ENCODE measurements around the gene ACOT7. TPM values are rescaled to one million over a fixed set of nuclear protein-coding genes. Genes with fewer than 3 reads are reported as not detected.

ACOT7 gene
- total and polyA plus RNA-seq, 2 donors (not counting 1 experiment from before 2014, with no cell fraction given): 4.2 to 4.6 TPM

DNA sequence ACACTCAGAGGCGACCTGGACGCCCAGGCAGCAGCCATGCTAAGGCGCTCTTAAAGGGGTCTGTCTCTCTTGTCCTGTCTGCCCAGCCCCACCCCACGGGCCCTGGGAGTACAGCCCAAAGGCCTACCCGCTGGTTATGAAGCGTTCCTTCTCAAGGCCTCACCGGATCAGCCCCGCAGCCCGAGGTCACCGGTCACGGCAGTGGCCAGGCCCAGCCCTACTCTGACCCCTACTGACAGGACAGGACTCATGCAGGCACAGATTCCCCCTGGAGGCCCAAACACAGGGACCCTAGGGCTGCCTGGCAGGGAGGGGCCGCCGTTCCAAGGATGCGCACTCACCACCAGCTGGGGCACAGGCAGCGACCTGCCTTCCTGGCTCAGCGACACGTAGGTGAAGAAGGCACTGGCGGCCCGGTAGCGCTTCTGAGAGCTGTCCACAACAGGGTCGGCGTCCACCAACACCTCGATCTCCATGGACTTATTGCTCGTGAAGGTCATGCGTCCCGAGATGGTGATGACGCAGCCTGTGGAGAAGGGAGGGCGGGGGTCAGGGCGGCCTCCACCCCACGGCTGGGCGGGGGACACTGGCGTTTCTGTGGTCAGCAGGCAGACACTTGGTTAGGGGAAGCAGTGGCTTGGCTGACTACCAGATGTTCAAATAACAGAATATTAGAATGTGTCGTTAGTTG, 112.7 kb downstream of the ACOT7 start:
- ATAC-seq (ENCODE audit: low read depth) (no peak), DNase-seq (no peak)
- Histone ChIP-seq H3K36me3 (replicated peaks in 1 of 2; ENCODE audit: control extremely low read depth in 1 of 2, control insufficient read depth in 1 of 2, extremely low read depth in 1 of 2, insufficient read depth in 2 of 2, low read length in 1 of 2) (no peaks in the 10 kb centered on the region), H3K4me1 (ENCODE audit: control insufficient read depth in 2 of 2, insufficient read depth in 2 of 2, low read length in 2 of 2) (no peaks in the 10 kb centered on the region), H3K4me3 (ENCODE audit: control extremely low read depth in 1 of 5, extremely low read depth in 1 of 5, insufficient read depth in 1 of 5, low read depth in 2 of 5, low read length in 4 of 5) (no peak overlapping the region), H3K9ac (ENCODE audit: low read length) (no peak overlapping the region), H3K79me2 (ENCODE audit: control insufficient read depth, insufficient read depth, low read length) (no peaks in the 10 kb centered on the region), H2AFZ (ENCODE audit: insufficient read depth, low read depth, low read length, poor library complexity, severe bottlenecking) (no peak overlapping the region), H3K4me2 (replicated peaks; ENCODE audit: low read depth, low read length, poor library complexity, severe bottlenecking) (no peak overlapping the region), H3K27ac (ENCODE audit: low read length in 2 of 2) (no peak overlapping the region), H4K20me1 (ENCODE audit: control insufficient read depth, insufficient read depth, low read length, poor library complexity, severe bottlenecking) (no peaks in the 10 kb centered on the region), H3K9me3 (ENCODE audit: control extremely low read depth in 1 of 3, control insufficient read depth in 2 of 3, insufficient read depth in 1 of 3, low read length in 2 of 3) (no peaks in the 10 kb centered on the region), H3K27me3 (replicated peaks in 1 of 4; ENCODE audit: control extremely low read depth in 1 of 4, control insufficient read depth in 3 of 4, insufficient read depth in 4 of 4, low read length in 3 of 4) (no peaks in the 10 kb centered on the region)
- Mint-ChIP-seq H3K27ac (no peak overlapping the region), H3K27me3 (no peaks in the 10 kb centered on the region), H3K4me1 (no peaks in the 10 kb centered on the region), H3K9me3 (ENCODE audit: insufficient read depth) (no peaks in the 10 kb centered on the region), H3K4me3 (no peak overlapping the region)
- POLR2A ChIA-PET: no interaction called here
- CTCF ChIA-PET: no interaction called here
- 90% methylated on average over 32 of the region's 33 CpGs for WGBS (ENCODE audit: insufficient coverage)
- intact Hi-C loops (cut with micrococcal nuclease): no loop called here
- no peak for TF ChIP-seq EZH2 (IDR thresholded peaks at IDR 0.05; ENCODE audit: borderline replicate concordance, insufficient read depth, low read depth, low read length, poor library complexity, severe bottlenecking)
- no peak for TF ChIP-seq CTCF (IDR thresholded peaks at IDR 0.05)

DNA sequence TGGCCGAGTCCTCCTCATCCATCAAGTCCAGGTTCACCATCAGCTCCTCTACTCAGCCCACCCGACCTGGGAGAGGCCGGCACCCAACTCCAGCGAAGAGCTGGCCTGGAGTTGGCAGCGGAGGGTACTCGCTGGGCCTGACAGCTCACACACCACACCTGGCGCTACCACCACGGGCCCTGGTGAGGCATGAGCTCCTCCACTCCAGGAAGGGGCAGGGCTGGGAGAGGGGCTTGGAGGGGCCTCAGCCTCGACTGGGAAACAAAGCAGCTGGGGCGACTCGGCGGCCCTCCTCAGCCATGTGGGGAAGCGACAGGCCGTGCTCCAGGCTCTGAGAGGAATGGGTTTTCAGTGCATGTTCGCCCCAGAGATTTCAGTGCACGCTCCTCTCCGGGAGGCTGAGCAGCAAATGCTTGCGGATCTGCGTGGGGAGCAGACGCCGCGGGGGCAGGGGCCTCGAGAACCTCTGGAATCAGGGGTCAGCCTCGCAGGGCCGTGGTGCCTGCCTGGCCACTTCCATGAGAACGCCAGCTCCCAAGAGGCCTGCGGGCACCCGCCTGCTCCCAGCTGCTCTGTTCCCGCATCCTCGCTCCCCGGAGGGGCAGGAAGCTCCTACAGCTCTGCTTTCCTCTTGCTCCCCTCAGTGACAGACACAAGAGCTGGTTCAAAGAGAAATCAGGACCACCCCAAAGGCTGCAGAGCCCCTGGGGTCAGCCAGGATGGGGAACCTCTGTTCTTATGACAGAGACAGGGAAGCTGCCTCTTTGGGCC, 113.8 kb downstream of the ACOT7 start:
- Histone ChIP-seq H2AFZ (ENCODE audit: insufficient read depth, low read depth, low read length, poor library complexity, severe bottlenecking) (no peak overlapping the region), H3K4me3 (ENCODE audit: control extremely low read depth in 1 of 5, extremely low read depth in 1 of 5, insufficient read depth in 1 of 5, low read depth in 2 of 5, low read length in 4 of 5) (no peak overlapping the region), H3K27me3 (replicated peaks in 1 of 4; ENCODE audit: control extremely low read depth in 1 of 4, control insufficient read depth in 3 of 4, insufficient read depth in 4 of 4, low read length in 3 of 4) (no peaks in the 10 kb centered on the region), H3K9me3 (ENCODE audit: control extremely low read depth in 1 of 3, control insufficient read depth in 2 of 3, insufficient read depth in 1 of 3, low read length in 2 of 3) (no peaks in the 10 kb centered on the region), H3K4me1 (ENCODE audit: control insufficient read depth in 2 of 2, insufficient read depth in 2 of 2, low read length in 2 of 2) (no peaks in the 10 kb centered on the region), H4K20me1 (ENCODE audit: control insufficient read depth, insufficient read depth, low read length, poor library complexity, severe bottlenecking) (no peaks in the 10 kb centered on the region), H3K4me2 (replicated peaks; ENCODE audit: low read depth, low read length, poor library complexity, severe bottlenecking) (no peak overlapping the region), H3K9ac (ENCODE audit: low read length) (no peak overlapping the region), H3K27ac (ENCODE audit: low read length in 2 of 2) (no peak overlapping the region), H3K36me3 (replicated peaks in 1 of 2; ENCODE audit: control extremely low read depth in 1 of 2, control insufficient read depth in 1 of 2, extremely low read depth in 1 of 2, insufficient read depth in 2 of 2, low read length in 1 of 2) (no peaks in the 10 kb centered on the region), H3K79me2 (ENCODE audit: control insufficient read depth, insufficient read depth, low read length) (no peaks in the 10 kb centered on the region)
- Mint-ChIP-seq H3K27ac (no peak overlapping the region), H3K4me3 (no peak overlapping the region), H3K27me3 (no peaks in the 10 kb centered on the region), H3K9me3 (ENCODE audit: insufficient read depth) (no peaks in the 10 kb centered on the region), H3K4me1 (no peaks in the 10 kb centered on the region)
- no peak for DNase-seq
- 95% methylated on average over 31 of the region's 31 CpGs for WGBS (ENCODE audit: insufficient coverage)
- POLR2A ChIA-PET: no interaction called here
- no peak for ATAC-seq (ENCODE audit: low read depth)
- intact Hi-C loops (cut with micrococcal nuclease): no loop called here
- TF ChIP-seq EZH2 (IDR thresholded peaks at IDR 0.05; ENCODE audit: borderline replicate concordance, insufficient read depth, low read depth, low read length, poor library complexity, severe bottlenecking) (no peak), CTCF (IDR thresholded peaks at IDR 0.05) (no peak)
- CTCF ChIA-PET: no interaction called here
